DMS114 treated with DMSO at 0.1 percent for 48 hours (cell line): ENCODE results near the gene HNRNPM.
A peak's percentile ranks its signal among the peaks of the same experiment; 100 is the strongest.

ENCODE experiments used
- DNase-seq: peaks from one replicate; lab custom pipeline; 2025; ENCODE audit not compliant: unreplicated experiment; lab: John Stamatoyannopoulos, UW

HNRNPM gene

DNA sequence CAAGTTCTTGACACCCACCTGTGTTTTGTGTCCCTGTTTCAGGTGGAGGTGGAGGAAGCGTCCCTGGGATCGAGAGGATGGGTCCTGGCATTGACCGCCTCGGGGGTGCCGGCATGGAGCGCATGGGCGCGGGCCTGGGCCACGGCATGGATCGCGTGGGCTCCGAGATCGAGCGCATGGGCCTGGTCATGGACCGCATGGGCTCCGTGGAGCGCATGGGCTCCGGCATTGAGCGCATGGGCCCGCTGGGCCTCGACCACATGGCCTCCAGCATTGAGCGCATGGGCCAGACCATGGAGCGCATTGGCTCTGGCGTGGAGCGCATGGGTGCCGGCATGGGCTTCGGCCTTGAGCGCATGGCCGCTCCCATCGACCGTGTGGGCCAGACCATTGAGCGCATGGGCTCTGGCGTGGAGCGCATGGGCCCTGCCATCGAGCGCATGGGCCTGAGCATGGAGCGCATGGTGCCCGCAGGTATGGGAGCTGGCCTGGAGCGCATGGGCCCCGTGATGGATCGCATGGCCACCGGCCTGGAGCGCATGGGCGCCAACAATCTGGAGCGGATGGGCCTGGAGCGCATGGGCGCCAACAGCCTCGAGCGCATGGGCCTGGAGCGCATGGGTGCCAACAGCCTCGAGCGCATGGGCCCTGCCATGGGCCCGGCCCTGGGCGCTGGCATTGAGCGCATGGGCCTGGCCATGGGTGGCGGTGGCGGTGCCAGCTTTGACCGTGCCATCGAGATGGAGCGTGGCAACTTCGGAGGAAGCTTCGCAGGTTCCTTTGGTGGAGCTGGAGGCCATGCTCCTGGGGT is 41.0 kb downstream of the HNRNPM start:
- no peak for DNase-seq

DNA sequence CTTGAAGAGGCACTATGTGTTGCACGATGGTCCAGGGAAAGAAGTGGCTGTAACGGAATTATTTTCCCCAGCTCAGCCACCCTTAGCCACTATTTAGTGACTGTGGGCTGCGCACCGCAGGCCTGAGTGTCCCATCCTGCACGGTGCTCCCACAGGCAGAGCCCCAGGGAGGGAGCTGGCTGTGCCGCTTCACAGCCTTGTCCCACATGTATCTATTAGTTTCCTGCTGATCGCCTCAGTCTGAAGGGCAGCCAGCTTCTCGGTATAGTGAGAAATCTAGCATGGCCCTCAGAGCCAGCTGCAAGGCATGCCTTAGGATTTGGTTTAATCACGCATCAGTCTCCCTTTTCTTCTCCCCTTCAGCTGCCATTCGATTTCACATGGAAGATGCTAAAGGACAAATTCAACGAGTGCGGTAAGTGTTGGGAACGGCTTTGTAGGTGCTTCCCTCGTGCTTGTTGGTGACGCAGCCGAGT is 41.9 kb downstream of the HNRNPM start:
- no peak for DNase-seq

DNA sequence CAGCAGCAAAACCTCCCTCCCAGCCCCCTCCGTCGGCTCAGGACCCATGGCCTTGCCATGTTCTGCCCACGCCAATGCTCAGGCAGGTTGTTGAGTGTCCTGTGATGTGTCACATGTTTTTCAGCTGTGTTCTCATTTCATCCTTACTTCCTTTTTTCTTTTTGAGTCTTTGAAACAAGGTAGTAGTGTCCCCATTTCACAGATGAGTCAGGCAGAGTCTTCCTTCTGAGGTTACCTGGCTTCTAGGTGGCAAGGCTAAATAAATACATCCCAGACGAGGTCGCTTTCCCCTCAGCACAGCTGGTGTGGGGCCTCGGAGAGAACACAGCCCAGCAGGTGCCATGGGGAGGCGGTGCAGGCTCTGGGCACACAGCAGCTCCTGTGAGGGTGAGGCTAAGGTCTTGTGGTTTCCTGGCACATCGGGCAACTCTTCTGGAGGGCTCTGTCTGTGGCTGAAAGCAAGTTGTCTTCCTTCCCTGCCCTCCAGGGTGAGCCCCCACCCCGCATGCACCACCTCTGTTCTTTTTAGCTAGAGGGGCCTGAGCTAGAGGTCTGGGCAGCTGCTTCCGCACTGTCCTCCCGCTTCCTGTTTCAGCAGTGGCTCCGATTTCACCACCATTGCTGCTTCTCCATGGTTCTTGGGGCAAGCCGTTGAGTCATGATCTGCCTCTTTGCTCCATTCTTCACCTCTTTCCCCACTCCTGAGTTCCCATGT is 42.5 kb downstream of the HNRNPM start:
- DNase-seq: no peak

DNA sequence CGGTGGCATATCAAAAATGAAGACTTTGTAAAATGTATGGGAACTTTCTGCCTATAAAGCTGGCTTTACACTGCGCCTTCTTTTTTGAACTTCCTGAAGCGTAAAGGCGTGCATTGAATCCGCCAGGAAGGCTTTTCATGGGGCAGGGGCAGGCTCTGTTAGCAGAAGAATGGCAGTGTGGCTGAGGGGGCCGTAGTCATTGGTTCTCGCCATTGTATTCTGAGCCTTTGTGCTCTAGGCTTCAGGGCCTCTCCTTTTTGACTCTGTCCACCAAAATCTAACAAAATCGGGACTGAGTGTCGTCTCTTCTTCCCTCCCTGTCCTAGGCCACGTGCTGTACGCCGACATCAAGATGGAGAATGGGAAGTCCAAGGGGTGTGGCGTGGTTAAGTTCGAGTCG is 43.6 kb downstream of the HNRNPM start:
- no peak for DNase-seq

DNA sequence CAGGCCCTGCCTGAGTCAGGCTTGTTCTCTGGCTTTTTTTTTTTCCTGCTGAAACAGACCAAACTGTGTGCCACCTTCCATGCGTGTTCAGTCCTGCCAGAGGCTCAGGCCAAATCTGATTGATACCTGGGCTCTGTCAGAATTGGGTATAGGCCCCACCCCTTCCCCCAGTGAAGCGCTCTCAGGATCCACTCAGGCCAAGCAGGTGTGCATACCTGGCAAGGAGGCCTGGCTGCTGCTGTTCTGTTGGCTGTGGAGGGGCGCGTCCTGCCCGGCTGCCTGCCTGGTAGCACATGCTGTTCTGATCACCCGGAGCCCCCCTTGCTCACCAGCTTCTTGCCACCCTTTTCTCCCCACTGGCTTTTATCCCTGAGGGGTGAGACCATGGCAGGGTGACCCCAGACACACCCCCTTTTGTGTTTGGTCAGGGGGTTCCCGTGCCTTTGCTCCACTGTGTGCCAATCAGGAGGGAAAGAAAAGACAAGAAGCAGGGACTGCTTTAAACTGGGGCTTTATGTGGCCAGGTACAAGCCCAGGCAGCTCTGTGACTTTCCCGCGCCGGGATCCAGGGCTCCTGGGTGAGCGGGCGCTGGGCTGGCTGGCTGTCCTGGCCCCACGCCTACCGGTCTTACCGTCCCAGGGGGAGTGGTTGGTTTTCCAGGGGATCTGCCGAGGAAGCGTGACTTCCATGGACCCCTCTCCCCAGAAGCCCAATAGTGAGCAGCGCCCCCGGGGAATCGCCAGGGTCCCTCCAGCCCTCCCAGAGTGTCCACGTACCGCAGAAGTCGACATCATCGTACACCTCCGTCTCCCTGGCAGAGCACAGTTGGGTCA is 45.0 kb downstream of the HNRNPM start:
- no peak for DNase-seq

DNA sequence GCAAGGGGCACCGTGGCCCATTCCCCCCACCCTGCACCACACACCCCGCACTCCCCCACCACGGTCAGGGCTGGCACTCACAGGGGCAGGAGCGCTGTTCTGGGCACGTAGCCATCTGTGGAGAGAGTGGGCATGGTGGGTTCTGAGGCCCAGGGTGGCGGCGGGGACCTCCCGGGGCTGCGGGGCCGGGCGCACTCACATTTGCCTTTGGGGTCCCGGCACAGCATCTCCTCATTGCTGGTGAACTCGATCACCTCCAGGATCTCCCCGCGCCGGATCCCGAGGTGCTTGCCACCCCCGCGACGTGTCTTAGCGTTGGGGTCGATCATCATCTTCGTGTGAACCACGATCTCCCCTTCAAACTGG is 45.6 kb downstream of the HNRNPM start:
- no peak for DNase-seq

DNA sequence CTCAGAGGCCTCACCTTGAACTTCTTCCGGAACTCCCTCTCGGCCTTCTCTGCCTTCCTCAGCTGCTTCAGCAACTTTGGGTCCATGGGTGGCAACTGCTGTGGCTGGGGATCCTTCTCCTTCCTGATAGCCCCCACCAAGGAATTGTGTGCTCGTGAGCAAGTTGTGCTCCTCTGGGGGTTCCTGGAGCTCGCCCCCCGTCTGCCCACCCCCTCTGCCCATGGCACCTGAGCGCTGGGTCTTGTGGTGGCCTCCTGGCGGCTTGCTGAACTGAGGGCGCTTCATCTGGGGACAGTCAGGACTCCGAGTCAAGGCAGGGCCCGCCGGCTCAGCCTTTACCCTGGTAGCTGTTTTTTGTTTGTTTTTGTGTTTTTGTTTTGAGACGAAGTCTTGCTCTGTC is 46.1 kb downstream of the HNRNPM start:
- DNase-seq: no peak

DNA sequence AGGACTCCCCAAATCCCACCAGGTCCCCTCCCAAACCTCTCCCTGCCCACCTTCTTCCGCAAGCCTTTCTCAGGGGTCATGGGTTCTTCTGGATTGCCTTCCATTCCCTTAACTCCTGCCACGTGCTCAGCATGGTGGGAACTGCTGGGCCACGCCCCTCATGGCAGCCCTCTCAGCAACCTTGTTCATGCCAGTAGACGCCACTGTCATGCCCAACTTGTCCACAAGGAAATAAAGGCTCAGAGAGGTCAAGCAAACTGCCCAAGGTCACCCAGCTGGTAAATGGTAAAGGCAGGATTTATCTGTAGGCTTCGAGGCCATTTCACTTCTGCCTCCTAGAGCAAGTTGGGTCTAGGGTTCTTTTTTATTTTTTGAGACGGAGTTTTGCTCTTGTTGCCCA is 46.8 kb downstream of the HNRNPM start:
- no peak for DNase-seq

DNA sequence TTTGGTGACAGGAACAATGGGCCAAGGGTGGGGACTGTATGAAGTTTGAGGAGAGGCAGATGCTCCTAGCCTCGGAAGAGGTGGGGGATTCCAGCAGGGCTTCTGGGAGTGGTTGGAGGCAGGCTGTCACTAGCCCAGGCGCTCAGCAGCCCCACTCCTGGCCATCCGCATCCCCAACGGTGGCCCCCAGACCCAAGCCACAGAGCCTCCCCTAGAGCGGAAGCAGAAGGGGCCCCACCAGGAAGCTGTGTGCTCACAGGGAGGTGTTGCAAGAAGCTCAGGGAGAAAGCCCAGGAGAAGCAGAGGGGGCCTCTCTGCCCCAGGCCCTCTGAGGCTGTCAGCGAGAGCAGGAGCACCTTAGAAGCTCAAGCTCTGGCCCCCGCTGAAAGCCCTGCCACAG is 49.4 kb downstream of the HNRNPM start:
- no peak for DNase-seq

DNA sequence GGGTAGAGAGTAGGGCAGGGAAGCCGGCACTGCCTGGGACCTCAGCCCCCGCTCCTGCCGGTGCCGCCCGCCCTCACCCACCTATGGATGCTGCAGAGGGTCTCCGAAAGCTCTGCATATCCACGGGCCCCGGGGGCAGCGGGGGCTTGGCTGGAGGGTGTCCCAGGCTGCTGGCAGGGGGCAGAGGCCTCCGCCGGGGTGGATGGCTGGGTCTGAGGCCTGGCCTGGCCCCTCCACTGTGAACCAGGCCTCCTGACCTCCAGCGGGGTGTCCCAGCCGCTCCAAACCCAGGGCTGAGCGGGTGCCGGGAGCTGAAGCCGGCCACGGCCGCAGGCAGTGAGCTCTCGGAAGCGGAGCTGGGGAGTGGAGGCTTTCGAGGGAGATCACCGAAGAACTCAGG is 53.5 kb downstream of the HNRNPM start:
- DNase-seq: no peak

DNA sequence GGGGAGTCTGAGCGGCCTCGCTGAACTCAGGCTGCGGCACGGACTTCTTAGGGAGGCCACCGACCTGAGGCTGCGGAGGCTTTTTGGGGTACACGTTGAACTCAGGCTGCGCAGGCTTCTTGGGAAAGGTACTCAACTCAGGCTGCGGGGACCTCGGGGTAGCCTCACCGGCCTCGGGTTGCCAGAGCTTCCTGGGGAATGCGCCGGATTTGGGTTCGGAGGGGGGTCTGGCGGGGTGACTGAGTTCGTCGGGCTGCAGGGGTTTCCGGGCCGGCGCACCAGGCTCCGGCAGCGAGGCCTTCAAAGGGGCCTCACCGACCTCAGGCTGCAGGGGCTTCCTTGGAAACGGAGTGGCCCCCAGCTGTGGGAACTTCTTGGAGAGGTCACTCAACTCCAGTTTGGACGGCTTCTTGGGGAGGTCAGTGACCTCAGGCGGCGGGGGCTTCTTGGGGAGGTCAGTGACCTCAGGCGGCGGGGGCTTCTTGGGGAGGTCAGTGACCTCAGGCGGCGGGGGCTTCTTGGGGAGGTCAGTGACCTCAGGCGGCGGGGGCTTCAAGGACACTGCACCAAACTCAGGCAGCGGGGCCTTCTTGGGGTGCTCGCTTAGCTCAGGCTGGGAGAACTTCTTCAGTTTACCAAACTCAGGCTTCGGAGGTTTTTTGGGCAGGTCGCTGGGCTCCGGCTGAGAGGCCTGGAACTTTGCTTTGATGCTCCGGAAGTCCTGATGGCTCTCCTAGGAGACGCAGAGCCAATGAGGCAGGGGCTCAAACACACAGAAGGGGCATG is 54.5 kb downstream of the HNRNPM start:
- no peak for DNase-seq

DNA sequence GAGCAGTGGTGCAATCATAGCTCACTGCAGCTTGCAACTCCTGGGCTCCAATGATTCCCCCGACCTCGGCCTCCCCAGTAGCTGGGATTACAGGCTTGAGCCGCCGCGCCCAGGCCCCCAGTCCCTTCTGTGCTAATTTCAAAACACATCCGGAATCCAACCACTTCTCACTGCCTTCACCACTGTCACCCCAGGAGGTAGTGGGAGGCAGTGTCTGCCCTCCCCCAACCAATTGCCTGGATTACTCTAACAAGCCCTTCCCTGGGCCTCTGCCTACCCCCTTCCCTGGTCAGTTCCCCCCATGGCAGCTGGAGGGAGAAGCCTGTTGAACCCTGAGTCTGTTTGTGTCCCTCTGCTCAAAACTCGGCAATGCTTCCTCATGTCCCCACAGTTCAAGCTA is 55.4 kb downstream of the HNRNPM start:
- no peak for DNase-seq

DNA sequence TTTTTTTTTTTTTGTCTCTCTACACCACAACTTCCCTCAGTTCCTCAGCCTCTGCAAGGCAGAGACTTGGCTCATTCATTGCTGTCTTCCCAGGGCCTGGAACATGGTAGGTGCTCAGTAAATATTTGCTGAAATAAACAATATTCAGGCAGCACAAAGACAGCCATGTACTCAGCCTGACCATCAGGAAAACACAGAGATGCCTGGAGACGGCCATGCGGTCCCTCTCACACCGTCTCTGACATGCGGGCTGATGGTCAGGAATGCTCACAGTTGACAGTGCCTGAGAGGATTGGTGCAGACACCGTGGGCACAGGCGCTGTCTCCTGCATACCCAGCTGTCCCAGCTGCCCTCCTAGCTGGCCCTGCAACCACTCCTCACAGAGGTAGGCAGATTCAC is 56.7 kb downstream of the HNRNPM start:
- DNase-seq: no peak

DNA sequence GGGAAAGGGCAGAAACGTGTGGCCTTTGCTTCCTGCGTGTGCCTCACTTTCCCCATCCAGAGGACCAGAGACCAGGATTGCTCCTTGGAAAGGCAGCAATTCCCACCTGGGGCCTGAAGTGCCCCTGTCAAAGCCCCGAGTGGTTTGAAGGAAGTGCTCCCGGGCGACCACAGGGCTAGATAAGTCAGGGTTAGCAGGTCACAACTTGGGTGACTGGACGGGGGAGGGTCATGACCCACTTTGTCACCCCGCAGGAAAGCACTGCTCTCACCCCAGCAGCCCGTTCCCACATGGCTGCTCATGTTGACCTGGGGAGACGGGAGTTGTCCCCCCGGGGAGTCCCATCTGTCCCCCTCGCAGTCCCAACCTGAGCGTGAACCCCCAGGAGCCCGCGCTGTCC is 57.2 kb downstream of the HNRNPM start:
- DNase-seq: no peak

DNA sequence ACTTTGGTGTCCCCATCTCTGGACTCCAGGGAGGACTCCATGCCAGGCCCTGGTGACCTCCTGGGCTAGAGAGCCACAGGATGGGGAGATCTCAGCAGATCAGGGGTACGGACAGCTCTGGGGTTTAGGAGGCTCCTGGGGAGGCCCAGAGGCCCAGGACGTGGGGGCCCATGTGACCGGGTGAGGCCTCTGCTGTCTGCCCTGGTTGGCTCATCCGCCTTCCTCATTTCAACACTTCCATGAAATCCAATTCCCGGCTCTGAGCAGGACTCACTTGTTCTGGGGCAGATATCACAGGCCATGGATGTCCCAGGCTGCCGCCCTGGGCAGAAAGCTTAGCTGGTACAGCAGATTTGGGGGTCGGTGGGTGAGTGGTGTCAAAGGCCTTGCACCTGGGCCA is 58.7 kb downstream of the HNRNPM start:
- DNase-seq: no peak

DNA sequence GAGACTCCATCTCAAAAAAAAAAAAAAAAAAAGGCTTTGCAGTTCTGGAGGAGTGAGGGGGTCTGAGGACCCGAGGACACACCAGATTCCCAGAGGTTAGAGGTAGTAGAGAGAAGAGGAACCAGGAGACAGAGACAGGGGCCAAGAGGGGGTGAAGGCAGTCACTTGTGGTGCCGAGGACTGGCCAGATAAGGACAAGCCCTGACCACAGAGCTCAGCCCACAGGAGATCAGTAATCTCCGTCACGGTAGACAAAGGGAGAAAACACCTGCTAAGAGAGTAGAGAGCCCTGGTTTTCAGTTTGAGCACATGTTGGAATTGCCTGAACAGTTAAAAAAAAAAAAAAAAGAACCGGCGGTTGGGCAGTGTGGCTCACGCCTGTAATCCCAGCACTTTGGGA is 59.4 kb downstream of the HNRNPM start:
- no peak for DNase-seq

DNA sequence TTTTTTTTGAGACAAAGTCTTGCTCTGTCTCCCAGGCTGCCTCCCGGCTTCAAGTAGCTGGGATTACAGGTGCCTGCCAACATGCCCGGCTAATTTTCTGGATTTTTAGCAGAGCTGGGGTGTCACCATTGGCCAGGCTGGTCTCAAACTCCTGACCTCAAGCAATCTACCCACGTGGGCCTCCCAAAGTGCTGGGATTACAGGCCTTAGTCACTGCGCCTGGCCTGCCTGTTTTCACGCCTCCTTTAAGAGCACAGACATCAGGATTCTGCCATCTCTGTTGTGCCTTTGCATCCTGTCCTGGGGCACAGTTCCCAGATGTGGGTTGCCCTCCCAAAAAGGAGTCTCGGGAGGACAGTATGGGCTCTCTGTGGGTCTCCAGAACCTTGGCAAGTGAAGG is 60.1 kb downstream of the HNRNPM start:
- DNase-seq: no peak

DNA sequence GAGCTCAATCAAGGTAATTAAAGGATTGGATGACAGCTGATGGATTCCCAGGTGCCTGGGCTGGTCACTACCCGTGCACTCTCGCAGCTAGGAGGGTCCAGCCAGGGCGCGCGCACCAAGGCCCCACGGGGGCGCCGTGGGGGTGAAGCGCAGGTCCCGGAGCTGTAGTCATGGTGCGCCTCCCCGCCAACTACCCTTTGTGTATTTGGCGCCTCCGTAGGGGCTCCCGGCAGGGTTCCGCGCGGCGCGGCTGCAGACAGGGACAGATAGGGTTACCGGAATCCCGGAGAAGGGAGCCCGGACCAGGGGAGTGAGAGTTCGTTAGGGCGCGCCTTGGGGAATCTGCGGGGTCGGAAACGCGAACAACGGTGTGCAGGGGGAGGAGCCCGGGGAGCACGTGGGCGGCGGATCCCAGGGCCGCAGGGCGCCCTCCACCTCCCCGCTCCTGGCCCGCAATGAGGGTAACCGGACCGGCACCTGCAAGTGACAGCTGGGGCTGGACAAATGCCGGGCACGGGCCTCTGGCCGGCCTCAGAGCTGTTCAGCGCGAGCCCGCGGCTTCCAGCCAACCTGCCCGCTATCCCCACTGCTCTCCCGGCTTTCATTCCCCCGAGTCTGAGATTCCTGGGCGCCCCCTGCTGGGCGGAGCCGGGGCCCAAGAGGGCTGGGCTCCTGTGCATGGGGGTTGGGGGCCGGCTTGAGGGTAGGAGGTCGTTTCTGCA is 61.1 kb downstream of the HNRNPM start:
- peak; percentile 55 for DNase-seq

DNA sequence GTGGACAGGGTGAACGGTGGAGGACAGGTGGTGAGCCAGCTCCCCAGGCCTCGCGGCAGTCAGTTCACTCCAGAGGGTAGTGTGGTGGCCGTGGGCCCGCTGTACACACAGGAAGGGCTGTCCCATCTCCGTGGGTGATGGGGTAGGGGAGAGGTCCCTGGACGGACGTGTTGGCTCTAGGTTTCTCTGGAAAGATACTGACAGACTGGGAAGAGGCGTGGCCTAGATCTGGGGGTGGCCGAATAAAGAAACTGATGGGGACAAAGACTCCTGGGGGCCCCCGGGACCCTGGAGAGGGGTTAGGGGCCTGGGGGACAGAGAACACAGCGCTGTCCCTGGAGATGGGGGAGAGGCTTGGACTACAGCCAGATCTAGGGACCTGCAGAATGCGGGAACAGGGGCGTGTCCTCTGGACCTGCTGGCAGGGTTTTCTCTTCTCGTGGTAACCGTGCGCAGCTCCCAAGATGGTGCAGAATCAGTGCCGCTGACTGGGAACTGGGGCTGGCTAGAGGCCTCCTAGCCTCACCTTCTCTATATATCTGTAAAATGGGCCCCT is 61.7 kb downstream of the HNRNPM start:
- DNase-seq: no peak

DNA sequence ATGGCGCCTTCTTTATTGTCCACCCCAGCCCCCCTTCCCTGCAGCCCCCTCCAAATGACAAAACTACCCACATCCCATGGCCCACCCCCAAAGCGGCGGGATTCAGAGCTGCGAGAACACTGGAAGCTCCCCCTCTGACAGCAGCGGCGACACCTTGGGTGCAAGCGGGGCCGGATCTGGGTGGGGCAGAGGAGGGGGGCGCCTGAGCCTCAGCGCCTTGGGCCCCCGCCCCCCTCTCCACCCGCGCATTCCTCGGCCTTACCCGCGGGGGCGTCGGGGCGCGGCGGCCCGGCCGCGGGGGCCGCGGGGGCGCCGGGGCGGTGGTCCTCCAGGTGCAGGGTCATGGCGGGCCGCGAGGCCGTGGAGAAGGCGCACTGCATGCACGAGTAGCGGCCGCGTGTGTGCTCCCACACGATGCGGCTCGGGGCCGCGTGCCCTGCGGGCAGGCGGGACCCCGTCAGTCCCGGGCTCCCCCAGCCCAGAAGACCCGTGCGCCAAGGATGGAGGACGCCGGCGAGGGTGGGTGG is 65.9 kb downstream of the HNRNPM start:
- DNase-seq: no peak
